GM21526 (cell line): ENCODE data around the gene SPOCK1.

Experiments
- ATAC-seq: cut with Tn5 transposase; IDR thresholded peaks from one replicate; pipeline ENCODE4 v1.9.1; 2021; ENCODE audit warnings: moderate library complexity; ENCODE audit not compliant: unreplicated experiment, low FRiP score

The SPOCK1 gene

DNA sequence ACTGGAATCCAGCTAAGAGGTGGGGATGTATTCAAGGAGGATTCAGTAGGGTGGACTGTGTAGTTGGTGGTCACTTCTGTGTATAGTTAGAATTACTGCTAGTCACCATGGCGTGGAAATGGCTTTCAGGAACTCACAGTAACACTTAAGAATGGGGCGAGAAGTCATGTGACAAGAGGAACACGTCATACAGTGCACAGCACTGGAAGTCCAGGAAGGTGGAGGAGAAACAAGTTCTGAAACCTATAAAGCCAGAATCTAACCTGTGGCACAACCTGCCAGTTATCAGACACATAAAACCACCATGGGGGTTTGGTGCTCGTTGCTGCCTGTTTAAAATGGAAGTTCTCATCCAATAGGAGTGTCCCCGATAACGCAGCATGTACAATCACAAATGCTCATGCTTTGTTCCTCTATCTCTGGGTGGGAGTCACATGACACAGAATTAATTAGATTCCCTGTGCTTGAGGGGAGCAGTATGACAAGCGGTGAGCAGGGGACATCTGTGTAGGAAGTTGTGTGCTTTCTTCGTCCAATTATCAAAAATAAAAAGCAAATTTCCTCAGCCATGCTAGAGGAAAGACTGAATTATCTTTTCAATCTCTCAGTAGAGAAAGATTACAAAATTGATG lies 193.0 kb downstream of the SPOCK1 start:
- ATAC-seq = no peak

DNA sequence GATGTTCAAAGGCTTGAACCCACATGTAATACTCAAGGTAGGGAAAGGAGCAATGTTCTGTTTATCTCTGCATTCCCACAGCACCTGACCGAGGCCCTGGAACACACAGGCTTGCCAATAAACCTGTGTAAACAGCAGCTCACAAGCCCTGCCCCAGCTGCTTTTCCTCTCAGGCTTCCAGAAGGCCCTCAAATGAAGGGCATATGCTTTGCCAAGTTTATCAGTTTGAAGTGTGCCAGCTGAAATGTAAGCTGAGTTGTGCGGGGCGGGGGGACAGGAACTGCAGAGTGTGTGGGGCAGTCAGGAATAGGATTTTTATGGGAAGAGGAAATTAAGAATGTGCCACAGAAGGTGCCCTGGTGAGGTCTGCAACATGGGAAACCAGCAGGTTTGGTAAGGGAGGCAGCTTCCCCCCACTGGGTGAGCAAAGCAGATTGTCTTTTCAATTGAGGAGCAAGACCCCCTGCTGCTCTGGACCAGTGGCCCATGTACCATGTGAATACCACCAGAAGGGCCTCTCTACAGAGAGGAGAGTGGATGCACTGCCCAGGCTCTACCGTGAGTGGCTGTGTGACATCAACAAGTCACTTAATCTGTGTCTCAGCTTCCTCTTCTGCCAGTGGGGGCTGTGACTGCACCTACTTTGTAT lies 194.8 kb downstream of the SPOCK1 start:
- ATAC-seq = no peak

DNA sequence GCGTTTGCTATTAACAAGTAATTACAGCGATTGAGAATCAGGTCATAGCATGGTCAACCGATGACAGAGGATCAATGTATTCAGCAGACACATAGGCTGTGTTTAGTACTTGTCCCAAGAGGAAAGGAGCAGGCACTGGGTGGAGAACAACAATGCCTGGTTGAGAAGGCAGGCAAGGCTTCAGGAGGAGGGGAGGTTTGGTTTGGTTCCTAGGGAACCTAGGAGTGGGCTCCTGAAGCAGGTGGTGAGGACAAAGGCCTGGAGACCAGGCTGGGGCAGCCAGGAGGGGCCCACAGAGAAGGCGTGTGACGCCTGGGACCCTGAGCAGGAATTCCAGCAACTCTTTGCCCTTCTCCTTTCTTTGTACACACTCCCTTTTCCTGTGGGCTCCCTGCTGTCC lies 195.6 kb downstream of the SPOCK1 start:
- ATAC-seq = no peak

DNA sequence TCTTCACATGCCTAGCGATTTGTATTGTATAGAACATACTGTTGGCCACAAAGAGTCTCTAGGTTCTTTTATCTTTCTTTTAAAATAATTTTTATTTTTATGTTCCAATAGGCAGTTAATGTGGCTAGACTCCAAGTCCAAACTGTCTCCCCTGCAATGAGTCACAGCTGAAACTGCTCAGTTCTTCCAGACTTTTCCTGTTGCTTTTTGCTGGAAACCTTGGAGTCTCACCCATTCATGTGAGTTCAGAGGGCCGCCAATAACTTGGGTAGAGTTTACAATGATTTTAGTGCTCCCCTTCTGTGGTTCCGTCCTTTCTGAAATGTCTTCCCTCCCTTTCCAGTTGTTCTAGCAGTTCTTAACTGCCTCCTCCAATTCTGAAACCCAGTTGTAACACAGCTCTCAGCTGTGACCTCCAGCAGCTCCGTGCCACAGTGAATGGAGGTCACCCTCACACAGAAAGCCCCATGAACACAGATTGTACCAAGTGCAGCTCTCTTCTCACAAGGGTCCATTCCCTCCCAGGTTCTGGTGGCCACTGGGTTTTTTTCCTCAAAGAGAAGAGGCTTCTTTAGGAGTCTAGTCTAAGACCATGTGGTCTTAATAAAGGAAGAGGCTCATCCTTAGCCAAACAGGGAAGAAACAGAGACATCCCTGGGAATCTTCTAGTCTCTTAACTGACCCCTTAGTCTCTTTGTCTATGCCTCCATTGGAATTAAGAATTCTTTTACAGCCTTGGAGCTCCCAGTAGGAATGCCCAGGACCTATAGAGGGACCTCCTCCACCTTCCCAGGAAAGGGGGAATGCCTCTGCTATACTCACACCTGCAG lies 198.5 kb downstream of the SPOCK1 start:
- no peak for ATAC-seq

DNA sequence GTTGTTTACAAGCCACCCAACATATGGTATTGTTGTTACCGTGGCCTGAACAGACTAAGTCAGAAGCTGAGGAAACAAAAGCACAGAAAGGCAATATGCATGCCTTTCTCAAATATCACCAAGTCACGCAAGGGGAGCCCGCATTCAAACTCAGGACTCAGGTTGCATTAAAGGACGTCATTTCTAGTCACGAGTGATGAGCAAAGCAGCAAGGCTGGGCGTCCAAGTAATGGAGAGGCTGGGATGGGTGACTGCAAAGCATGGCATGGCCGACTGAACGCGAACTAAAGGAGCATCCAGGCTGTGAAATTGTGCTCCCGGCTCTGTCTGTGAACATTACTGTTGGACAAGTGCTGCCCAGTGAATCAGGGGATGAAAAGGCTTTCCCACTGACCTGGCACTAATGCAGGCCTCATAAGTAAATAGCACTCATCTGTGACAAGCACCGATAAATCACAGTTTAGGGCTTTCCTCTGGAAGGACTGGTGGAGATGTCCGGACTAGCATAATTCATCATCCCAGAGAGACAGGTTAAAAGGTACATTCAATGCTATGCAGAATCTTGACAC lies 202.8 kb downstream of the SPOCK1 start:
- no peak for ATAC-seq

DNA sequence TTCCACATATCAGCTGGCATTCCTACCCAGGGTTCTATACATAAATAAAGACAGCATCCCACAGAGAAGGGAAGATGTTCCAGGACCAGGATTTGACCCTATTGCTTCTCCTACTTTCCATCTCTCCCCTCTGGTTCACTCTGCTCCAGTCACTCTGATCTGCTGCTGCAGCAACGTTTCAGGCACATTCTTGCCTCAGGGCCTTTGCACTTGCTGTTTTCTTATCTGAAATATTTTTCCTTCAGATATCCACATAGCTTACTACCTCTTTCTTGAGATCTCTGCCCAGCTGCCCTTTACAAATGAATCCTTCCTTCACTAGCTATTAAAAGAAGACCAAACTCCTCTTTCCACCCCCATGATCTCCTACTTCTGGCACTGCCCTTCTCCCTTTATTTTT lies 204.5 kb downstream of the SPOCK1 start:
- ATAC-seq = no peak

DNA sequence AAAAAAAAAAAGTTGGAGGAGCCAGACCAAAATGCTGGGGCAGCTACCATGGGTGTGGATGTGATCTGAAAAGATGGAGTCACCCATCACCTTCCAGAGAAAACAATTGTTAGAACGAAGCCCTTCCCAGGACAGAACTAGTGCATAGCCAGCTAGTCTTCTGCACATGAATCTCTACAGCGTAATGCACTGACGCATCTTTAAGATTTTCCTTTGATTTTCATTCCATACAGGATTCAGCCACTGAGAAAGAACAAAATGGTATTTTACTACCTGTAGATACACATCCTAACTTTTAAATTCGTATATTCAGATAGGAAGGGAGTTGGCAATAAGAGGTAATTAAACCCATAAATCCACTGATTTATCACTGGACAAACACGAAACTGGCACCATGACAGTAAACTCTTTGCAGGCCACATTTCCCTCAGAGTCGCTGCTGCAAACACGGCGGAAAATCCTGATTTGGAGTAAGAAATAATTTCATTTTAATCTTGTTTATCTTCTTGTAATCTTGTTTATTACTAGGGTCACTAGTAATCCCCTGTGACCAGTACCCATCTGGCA lies 206.6 kb downstream of the SPOCK1 start:
- ATAC-seq = no peak

DNA sequence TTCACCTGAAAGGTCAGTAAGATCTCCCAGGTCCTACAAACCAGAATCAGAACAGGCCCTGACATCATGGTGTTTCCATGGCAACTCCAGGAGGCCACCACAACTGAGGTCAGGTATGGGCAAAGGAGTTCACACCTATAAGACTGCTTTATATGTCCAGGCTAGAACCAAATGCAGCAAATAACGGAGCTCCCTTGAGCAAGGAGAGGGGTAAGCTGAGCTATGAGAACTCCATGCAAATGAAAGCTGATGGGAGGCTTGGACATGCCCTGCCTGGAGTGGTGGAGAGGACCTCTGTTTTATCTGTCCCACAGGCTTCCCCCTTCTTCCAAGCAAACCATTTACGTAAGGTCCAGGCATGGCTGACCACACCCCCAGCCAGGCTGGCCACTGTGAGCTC lies 207.7 kb downstream of the SPOCK1 start:
- ATAC-seq = no peak

DNA sequence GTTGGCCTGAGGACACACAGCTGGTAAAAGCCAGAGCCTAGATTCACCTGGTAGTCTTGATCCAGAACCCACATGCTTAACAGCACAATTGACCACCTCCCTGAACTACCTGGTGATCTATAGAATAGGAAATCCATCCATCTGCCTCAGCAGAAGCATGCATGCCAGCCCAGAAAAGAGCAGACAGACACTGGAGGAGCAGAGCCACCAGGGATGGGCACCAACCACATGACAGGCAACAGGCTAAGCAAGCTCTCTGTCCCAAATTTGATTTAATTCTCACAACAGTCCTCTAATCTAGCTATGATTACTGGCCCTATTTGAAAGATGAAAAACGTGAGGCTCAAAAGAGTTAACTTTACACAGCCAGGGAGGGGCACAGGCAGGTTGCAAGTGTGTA lies 208.1 kb downstream of the SPOCK1 start:
- ATAC-seq = no peak

- no peak for ATAC-seq
Measured at GRCh38 chr5:137290373-137290772, 208.8 kb downstream of the SPOCK1 start.

DNA sequence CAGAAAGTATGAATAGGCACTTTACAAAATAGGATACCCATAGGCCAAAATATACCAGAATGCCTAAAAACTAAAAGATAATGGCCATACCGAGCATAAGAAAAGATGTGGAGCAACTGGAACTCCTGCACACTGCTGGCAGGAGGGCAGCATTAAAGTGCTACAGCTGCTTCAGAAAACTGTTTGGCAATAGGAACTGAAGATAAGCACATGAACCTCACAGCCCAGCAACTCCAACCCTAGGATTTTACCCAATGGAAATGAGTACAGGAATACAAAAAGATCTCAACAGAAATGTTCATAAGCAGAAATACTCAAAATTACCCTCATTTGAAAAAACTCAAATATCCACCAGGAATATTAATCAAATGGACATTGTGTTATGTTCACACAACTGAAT lies 209.3 kb downstream of the SPOCK1 start:
- ATAC-seq = no peak

DNA sequence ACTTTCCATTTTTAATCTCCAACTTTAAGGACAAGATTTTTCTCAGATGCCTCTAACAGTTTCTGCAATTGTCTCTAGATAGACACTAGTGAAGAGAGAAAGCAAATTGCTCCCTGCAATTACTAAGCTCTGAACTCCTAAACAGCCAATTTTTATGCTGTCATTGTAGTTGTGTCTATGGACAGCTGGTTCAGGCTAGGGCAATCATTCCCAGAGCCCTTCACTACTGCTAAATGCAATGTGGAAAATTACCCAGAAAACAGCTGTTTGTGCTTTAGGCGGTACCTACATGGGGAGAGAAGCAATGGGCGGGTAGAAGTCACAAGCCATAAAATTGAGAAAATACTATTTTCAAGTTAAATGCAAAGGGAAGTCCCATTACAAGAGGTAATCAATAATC lies 211.6 kb downstream of the SPOCK1 start:
- ATAC-seq = no peak

- ATAC-seq = no peak
Measured at GRCh38 chr5:137286025-137286610, 213.0 kb downstream of the SPOCK1 start.

- no peak for ATAC-seq
Measured at GRCh38 chr5:137283801-137284200, 215.3 kb downstream of the SPOCK1 start.

- no peak for ATAC-seq
Measured at GRCh38 chr5:137282216-137282615, 216.9 kb downstream of the SPOCK1 start.

GRCh38 chr5:137281201-137281600 lies 217.9 kb downstream of the SPOCK1 start:
- no peak for ATAC-seq

GRCh38 chr5:137280656-137281055 lies 218.5 kb downstream of the SPOCK1 start:
- no peak for ATAC-seq

DNA sequence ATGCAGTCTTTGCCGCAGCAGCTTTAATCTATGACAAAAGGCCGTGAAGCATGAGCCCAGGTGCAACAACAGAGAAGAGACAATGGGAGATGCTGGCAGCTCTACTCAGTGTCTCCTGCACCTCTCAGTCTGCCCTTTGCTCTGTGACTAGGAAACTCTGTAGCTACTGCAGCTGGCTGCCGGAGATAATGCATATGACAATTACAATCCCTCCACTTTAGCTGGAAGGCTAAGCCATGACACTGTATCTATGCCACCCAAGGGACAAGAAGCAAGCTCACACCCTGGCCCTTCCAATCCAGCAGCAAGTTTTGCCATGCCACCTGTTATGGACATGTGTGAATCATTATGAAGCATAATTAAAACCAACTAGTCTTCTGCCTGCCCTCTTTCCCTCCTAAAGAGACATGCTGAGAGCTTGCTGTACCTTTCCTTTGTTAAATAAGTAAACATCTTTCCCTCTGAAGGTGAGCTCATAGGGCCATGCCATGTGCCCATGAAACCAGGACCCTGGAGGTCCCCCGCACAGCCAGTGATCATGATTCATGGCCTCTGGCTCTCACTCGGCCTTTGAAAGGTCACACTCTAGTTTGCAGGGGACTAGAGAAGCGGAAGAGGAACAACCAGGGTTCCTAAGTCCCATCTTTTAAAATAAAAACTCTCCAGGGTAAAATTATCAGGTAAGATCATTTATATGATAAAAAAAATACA lies 219.4 kb downstream of the SPOCK1 start:
- ATAC-seq = no peak

DNA sequence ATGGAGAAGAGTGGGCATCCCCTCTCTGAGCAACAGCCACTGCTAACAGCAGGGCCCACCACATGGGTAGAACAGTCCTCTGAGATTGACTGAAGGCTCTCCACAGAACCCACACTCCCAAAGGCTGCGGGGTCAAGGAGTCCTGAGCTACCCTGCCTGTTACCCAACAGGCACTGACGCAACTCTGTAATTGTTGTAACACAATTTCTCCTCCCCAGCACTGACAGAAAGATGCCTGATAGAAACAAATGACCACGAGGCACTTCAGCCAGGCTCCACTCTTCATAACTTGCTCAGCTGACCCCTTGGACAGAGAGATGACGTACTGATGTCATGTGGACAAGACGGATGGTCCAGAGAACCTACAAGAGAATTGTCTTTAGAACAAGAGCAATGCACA lies 220.7 kb downstream of the SPOCK1 start:
- ATAC-seq = no peak

DNA sequence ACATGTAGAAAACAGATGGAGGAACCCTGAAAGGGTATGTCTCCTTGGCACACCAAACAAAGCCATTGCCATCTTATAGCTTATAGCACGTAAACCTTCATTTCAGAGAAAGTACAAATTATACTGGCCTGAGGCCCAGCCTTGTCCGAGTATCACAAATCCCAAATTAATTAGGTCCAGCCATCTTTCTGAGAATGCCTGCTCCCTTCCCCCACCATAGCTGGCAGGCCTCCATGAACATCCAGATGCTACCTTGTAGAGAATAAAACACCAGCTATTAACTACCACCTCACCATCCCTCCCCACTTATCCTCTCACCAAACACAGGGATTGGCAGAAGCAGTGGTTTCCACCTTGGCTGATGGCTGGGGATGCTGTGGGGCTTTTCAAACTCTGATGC lies 224.0 kb downstream of the SPOCK1 start:
- no peak for ATAC-seq
